NCI-H524 treated with DMSO at 0.1 percent for 48 hours (cell line): Measurements from ENCODE around the gene PDIA5.

Source experiments
- DNase-seq: peaks from one replicate; lab custom pipeline; 2025; lab: John Stamatoyannopoulos, UW

PDIA5 gene

DNA sequence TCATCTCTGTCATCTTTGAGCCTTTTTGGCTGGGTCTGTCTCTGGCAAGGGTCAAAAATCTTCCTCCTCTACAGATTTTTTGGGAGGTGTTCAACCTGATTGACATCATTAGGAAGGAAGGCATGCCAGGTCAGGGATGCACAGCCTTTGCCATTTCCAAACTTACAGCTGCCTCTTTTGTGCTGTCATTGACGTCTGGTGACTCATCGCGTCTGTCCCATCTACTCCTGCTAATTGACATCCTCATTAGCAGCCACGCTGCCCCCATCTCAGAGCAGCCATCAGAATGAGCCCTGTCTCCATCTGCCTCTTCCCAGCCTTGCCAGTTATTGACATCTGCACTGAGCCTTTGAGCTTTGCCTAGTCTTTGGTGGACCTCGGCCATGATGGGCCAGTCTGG, 53.0 kb downstream of the PDIA5 start:
- peak; percentile 93 for DNase-seq

GRCh38 chr3:123120573-123120972, 53.7 kb downstream of the PDIA5 start:
- DNase-seq: peak; percentile 90

DNA sequence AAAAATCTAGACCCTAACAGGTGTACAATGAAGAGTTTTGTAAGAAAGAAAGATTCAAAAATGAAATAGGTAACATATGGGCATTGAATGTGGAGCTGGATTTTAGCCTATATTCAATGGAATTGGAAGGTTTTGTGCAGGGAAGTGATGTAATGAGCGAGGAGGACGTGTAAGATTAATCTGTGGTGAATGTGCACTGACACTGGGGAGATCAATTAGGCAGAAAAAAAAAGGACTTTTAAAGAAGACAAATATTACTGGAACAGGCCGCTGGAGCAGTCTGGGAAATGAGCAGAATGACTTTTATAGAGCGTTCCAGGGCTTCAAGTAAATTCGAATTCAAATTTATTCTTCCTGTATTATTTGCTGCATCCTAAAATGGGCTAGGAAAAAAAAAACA, 55.2 kb downstream of the PDIA5 start:
- no peak for DNase-seq

DNA sequence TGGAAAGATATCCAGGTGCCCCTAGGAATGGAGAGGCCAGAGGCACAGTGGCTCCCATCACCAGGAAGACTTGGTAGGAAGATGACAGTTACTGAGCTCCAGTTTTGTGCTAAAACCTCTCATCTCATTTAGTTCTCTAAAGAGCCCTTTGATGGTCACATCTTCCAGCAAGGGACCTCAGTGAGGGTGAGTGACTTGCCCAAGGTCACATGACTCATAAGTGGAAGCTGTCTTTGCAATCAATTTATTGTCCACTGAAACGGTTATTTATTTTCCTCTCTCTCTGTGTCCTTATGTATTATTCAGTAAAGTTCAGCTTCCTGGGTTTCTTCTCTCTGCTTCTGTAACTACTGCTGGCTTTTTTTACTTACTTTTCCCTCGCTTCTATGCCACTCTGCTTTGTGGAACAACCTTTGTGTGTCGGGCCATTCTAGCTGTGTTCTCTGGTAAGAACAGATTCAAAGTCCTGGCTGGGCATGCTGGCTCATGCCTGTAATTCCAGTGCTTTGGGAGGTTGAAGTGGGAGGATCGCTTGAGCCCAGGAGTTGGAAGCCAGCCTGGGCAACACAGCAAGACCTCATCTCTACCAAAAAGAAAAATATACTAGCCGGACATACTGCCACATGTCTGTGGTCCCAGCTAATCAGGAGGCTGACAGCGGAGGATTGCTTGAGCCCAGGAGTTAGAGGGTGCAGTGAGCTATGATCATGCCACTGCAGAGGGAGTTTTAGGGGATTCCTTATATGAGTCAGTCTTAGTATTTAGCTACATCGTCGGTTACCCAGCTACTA, 55.9 kb downstream of the PDIA5 start:
- DNase-seq: no peak

DNA sequence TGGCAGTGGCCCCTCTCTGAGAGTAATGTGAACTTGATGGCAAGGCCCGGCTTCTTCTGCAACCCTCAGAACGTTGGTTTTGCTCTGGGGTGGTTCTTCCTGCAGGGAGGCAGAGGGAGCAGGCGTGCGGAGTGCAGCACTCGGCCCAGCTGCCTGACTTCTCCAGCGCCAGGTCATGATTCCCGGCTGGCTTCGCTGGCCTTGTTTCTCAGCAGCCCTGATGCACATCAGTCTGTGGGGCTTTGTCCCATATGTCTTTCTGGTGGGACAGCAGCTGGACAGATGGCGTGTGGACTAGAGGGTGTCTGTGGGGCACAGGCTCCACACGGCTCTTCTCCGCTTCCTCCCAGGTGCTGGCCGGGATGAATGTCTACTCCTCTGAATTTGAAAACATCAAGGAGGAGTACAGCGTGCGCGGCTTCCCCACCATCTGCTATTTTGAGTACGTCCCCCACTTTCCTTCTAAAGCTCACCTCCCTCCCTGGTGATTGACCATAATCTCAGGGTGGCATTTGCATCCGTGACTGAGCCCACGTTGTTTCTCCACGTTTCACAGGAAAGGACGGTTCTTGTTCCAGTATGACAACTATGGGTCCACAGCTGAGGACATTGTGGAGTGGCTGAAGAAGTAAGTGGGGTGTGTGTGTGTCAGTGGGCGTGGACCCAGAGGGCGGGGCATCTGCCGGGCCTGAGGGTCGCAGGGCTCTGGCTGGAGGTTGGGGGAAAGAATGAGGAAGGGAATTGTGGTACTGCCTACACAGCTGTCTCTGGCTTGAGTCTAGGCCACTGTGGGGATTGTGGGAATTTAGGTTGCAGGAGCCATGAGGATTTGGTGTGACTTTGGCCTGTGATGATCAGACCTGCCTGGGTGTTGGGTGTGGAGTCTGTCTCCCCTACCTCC, 57.1 kb downstream of the PDIA5 start:
- peak; percentile 98 for DNase-seq

- DNase-seq: no peak
Measured at GRCh38 chr3:123124971-123125370, 58.1 kb downstream of the PDIA5 start.

DNA sequence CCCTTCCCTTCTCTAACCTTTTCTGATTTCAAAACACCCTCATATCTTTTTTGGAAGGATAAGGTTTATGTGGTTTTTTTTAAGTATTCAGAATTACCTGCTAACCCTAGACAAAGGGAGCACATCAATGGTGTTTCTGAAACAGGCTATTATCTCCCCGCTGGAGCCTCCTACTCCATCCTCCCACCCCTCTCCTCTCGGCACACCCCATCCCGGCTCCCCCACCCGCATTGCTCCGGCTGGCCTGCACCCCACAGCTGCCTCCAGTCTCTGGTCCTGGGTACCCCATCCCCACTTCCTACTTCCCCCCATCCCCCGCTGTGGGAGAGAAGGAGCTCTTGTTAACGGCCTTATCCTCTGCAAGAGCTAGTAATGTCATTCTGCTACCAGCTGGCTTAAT, 59.2 kb downstream of the PDIA5 start:
- DNase-seq: no peak

GRCh38 chr3:123126653-123127052, 59.8 kb downstream of the PDIA5 start:
- no peak for DNase-seq

- no peak for DNase-seq
Measured at GRCh38 chr3:123129092-123129491, 62.3 kb downstream of the PDIA5 start.

- no peak for DNase-seq
Measured at GRCh38 chr3:123129532-123129931, 62.7 kb downstream of the PDIA5 start.

DNA sequence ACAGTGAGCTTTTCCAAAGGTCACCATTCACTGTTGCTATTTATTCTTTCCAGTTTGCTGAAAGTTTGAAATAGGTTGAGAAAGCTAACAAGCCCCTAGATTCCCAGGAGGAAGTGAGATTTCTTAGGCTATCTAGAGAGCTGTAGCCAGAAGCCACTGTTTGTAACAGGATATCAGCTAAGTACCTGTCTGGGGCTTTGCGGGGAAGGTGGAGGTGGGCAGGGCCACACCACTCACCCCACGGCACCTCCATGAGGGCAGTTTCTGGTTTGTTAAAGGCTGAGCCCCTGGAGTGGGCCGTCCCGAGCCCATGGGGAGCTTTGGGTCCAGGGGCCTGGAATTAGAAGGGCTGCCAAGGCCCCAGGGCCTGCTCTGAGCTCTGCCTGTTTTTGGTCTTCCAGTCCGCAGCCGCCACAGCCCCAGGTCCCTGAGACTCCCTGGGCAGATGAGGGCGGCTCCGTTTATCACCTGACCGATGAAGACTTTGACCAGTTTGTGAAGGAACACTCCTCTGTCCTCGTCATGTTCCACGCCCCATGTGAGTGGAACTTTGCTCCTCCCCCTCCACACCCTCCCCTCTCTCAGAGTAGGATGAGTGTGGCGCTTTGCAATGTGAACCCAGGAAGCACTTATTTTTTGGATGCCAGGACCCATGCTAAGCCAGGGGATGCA, 63.4 kb downstream of the PDIA5 start:
- no peak for DNase-seq

GRCh38 chr3:123134671-123135070, 67.8 kb downstream of the PDIA5 start:
- DNase-seq: no peak

DNA sequence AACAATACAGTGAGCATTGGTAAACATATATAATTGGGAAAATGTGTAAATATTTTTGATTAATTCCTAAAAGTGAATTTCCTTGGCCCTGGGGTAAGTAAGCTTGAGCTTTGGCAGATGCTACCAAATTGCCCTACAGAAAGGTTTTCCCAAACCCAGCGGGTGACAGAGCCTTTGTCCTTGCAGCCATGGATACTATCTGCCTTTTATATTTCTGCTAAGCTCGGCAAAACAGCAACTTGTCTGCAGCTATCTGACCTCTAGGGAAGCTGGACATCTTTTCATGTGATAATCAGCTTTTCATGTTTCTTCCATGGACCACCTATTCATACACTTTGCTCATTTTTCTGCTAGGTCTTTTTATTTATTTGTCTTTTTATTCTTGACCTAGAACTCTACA, 70.2 kb downstream of the PDIA5 start:
- no peak for DNase-seq

GRCh38 chr3:123138839-123139444, 72.1 kb downstream of the PDIA5 start:
- DNase-seq: no peak

- DNase-seq: no peak
Measured at GRCh38 chr3:123139522-123139921, 72.7 kb downstream of the PDIA5 start.

GRCh38 chr3:123140550-123140949, 73.7 kb downstream of the PDIA5 start:
- DNase-seq: no peak

DNA sequence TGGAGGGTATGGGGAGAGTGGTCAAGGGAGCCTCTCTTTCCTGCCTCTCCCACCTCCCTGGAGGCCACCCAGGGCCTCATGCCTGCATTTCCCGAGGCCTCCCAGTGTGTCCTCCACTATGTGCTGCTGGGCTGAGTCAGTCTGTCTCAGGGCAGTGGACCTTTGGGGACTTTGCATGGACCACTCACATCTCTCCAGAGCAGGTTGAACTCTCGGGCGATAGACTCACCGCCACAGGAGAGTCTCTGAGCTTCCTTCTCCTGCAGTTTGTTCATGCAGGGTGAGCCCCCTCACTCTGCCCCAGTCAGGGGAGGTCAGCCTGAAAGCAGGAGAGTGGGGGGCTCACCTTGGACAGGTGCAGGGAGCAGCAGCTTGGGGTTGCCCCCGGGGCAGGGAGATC, 74.5 kb downstream of the PDIA5 start:
- no peak for DNase-seq

DNA sequence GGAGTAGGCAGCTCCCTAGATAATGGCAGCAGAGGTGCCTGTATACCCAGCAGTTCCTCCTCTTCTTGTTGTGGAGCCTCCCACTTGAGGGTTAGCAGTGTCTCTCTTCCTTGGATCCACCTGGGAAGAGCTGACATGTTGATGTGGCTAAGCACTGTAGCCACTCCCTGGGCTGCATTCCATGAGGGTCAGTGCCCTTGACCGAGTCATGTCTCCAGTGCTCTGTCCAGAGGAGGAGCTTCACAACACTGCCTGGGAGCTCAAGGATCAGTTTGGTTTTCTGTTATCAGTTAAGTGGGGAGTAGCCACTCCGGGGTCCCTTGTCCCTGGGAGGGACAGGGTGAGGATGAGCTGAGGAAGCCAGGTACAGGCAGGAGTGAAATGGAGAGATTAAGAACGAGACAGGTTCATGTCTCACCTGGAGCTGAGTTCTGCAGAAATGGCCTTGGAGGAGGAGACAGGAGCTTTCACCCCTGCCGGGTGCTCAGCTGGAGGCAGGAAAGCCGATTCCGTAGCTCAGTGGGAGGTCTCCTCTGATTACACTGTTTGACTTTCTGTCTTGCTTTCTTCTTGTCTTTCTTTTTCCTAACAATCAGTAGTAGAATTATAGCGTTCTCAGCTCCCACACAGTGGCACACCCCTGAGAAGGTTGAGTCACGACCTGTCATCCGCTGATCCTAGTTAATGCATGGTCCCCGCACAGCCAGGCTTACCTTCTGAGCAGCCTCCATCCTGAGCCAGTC, 77.0 kb downstream of the PDIA5 start:
- no peak for DNase-seq

GRCh38 chr3:123147754-123148535, 81.1 kb downstream of the PDIA5 start:
- no peak for DNase-seq

DNA sequence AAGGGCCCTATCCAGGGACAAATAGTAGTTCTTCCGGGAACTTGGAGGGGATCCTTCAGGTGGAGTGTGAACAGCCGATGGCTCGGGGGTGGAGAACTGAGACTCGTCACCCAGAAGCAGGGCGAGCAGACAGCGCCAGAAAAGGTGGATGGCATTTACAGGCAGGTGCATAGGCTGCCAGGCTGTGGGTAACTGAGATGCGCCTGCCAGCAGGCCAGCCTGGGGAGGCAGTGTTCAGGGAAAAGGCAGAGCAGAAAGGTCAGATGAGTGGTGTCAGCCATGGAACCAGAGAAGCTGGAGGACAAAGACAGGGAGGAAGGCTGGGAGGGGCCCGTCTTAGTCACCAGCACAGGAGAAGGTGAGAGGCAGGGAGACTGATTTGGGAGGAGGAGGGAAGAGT, 81.9 kb downstream of the PDIA5 start:
- DNase-seq: no peak

DNA sequence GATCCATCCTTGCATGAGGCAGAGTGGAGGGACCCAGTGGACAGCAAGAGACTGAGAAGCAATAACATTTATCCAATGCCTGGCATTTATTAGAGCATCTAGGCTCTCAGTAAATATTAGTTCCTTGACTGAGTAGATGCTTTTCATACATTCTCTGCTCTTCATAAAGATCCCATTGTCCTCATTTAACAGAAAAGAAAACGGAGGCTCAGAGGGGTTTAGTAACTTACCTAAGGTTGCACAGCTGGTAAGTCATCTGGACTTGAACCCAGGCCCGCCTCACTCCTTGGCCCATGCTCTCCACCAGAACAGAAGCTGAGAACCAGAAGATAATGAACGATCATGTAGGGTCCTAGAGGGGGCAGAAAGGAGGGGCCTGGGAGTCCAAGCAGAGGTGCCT, 82.7 kb downstream of the PDIA5 start:
- DNase-seq: no peak
